OCI-LY3 (cell line): ENCODE results near the gene IFT80.

Experiments
- H2AFZ ChIP-seq: fragments of 200-600, 300-600 bp; shearing (Covaris generic); 2 replicates; pipeline ENCODE4 v1.6.0; 2014; ENCODE audit warnings: antibody characterized with exemption, low read depth, low read length
- H3K27ac ChIP-seq: fragments of 200-600, 300-600 bp; sonication (generic); 2 replicates; pipeline ENCODE4 v1.5.1; 2014; ENCODE audit warnings: mild to moderate bottlenecking, low read length, moderate library complexity, mixed read lengths
- H3K27me3 ChIP-seq: fragments of 200-600, 300-600 bp; sonication (generic); 2 replicates; pipeline ENCODE4 v1.6.1; 2014; ENCODE audit warnings: low read depth, low read length, mixed read lengths
- H3K36me3 ChIP-seq: fragments of 200-600, 300-600 bp; sonication (generic); replicated peaks from 2 replicates; pipeline ENCODE3; 2014; ENCODE audit warnings: low read depth, low read length, mixed read lengths
- H3K4me1 ChIP-seq: fragments of 300-600, 200-600 bp; sonication (generic); 2 replicates; pipeline ENCODE4 v1.6.1; 2014; ENCODE audit warnings: low read length, mixed read lengths
- H3K4me2 ChIP-seq: fragments of 200-600, 300-600 bp; sonication (generic); 2 replicates; pipeline ENCODE4 v1.6.1; 2014; ENCODE audit warnings: low read length, mixed read lengths
- H3K4me3 ChIP-seq: fragments of 300-600, 200-600 bp; sonication (generic); 2 replicates; pipeline ENCODE4 v1.5.1; 2014; ENCODE audit warnings: antibody characterized with exemption, mild to moderate bottlenecking, low read length, moderate library complexity
- H3K79me2 ChIP-seq: fragments of 300-600, 200-600 bp; shearing (Covaris generic); 2 replicates; pipeline ENCODE4 v1.6.1; 2014; ENCODE audit warnings: mild to moderate bottlenecking, low read length, mixed read lengths
- H3K9ac ChIP-seq: fragments of 300-600, 200-600 bp; shearing (Covaris generic); 2 replicates; pipeline ENCODE4 v1.6.0; 2014; ENCODE audit warnings: mild to moderate bottlenecking, low read length, moderate library complexity
- H3K9me3 ChIP-seq: fragments of 200-600, 300-600 bp; shearing (Covaris generic); 2 replicates; pipeline ENCODE4 v1.6.1; 2014; ENCODE audit warnings: low read length, mixed read lengths; ENCODE audit not compliant: insufficient read depth
- H4K20me1 ChIP-seq: fragments of 200-600, 300-600 bp; sonication (generic); 2 replicates; pipeline ENCODE4 v1.6.1; 2016; ENCODE audit warnings: low read length, mixed read lengths; ENCODE audit not compliant: insufficient read depth
- CTCF ChIP-seq: fragments of 200-600, 300-600 bp; sonication (generic); IDR thresholded peaks from 2 replicates; pipeline ENCODE4 v1.5.1; 2014; ENCODE audit warnings: antibody characterized with exemption, low read length, low read depth
- EZH2phosphoT487 ChIP-seq: fragments of 200-600 bp; shearing (Covaris generic); IDR thresholded peaks from 2 replicates; pipeline ENCODE4 v1.6.1; 2018; ENCODE audit warnings: antibody characterized with exemption, mixed run types, low read depth

The IFT80 gene

DNA sequence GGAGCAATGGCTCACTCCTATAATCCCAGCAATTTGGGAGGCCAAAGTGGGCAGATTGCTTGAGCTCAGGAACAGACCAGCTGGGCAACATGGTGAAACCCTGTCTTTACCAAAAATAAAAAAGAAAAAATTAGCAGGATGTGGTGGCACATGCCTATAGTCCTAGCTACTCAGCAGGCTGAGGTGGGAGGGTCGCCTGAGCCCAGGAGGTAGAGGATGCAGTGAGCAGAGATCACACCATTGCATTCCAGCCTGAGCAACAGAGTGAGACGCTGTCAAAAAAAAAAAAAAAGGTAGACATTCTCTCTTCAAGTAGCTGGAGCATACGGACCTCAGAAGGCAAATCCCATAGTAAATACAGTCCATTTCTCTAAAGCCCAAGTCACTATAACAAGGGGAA is 180.9 kb downstream of the IFT80 start:
- no peaks in the 10 kb centered on the region for H4K20me1 ChIP-seq
- no peak for TF ChIP-seq EZH2phosphoT487
- no peak for TF ChIP-seq CTCF
- H3K9ac ChIP-seq: no peak overlapping the region
- no peak overlapping the region for H2AFZ ChIP-seq
- H3K27me3 ChIP-seq: peaks cover 9% of the 10 kb centered on the region
- H3K79me2 ChIP-seq: no peaks in the 10 kb centered on the region
- H3K4me2 ChIP-seq: no peak overlapping the region
- no peaks in the 10 kb centered on the region for H3K9me3 ChIP-seq
- no peaks in the 10 kb centered on the region for H3K4me1 ChIP-seq
- no peak overlapping the region for H3K4me3 ChIP-seq
- H3K27ac ChIP-seq: no peak overlapping the region
- H3K36me3 ChIP-seq: no peaks in the 10 kb centered on the region

DNA sequence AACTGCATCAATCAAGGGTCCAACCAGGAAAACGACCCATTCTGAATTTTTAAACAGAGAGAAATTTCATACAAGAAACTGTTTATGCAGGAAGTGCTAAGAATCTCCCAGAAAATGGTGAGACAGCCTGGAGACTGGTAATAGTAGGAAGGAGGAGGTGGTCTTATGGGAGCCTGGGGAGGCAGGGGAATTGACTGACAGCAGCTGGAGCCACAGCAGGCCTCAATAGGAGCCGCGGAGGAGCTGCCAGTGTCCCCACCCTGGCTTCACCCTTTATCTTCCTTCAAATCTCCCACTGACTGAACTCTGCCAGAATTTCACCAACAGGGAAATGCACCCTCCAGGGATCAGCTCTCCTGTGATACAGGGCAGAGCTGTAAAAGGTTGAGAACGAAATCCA is 181.3 kb downstream of the IFT80 start:
- H3K79me2 ChIP-seq: no peaks in the 10 kb centered on the region
- no peak overlapping the region for H3K27ac ChIP-seq
- peaks cover 12% of the 10 kb centered on the region for H3K27me3 ChIP-seq
- H3K4me3 ChIP-seq: no peak overlapping the region
- H3K9ac ChIP-seq: no peak overlapping the region
- H3K4me2 ChIP-seq: no peak overlapping the region
- no peaks in the 10 kb centered on the region for H3K36me3 ChIP-seq
- no peaks in the 10 kb centered on the region for H3K4me1 ChIP-seq
- no peaks in the 10 kb centered on the region for H3K9me3 ChIP-seq
- TF ChIP-seq CTCF (no peak), EZH2phosphoT487 (no peak)
- H2AFZ ChIP-seq: no peak overlapping the region
- H4K20me1 ChIP-seq: no peaks in the 10 kb centered on the region

DNA sequence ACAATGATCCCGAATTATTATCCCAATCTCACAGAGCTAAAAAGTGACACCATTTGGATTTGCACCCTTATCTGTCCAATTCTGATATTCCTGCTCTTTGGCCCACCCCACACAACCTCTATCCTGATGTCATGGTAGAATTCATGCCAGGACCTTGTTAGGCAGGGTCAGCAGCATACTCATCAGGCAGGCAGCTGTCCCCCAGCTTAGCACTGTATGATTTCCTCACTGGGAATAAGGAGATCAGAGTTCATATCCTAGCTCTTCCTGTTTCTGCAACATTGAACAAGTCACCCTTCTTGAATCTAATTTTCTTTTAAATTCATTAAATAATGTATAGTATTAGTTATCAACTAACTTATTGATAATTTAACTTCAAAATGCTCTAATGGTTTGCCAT is 185.8 kb downstream of the IFT80 start:
- Histone ChIP-seq H3K4me2 (no peak overlapping the region), H3K4me3 (no peak overlapping the region), H3K36me3 (no peaks in the 10 kb centered on the region), H2AFZ (no peak overlapping the region), H3K27me3 (peaks cover 4% of the 10 kb centered on the region; the same call in 1 of the 2 replicates), H4K20me1 (no peaks in the 10 kb centered on the region), H3K9me3 (no peaks in the 10 kb centered on the region), H3K9ac (no peak overlapping the region), H3K27ac (no peak overlapping the region), H3K4me1 (no peaks in the 10 kb centered on the region), H3K79me2 (no peaks in the 10 kb centered on the region)
- TF ChIP-seq CTCF (no peak), EZH2phosphoT487 (no peak)

GRCh38 chr3:160210799-160211221 is 188.2 kb downstream of the IFT80 start:
- H3K4me2 ChIP-seq: no peak overlapping the region
- no peaks in the 10 kb centered on the region for H3K4me1 ChIP-seq
- no peak overlapping the region for H2AFZ ChIP-seq
- H4K20me1 ChIP-seq: no peaks in the 10 kb centered on the region
- no peak overlapping the region for H3K9ac ChIP-seq
- no peaks in the 10 kb centered on the region for H3K36me3 ChIP-seq
- H3K27ac ChIP-seq: no peak overlapping the region
- H3K4me3 ChIP-seq: no peak overlapping the region
- no peaks in the 10 kb centered on the region for H3K79me2 ChIP-seq
- peaks cover 4% of the 10 kb centered on the region; the same call in 1 of the 2 replicates for H3K27me3 ChIP-seq
- TF ChIP-seq EZH2phosphoT487 (no peak), CTCF (peak; percentile 43)
- H3K9me3 ChIP-seq: no peaks in the 10 kb centered on the region
